GM19467 (cell line): ENCODE measurements around the gene MBOAT2.
"Not testable (repeated sequence)": the region's sequence is repeated elsewhere in the genome, so short reads cannot be mapped to it uniquely, and the experiment has no call there.

Experiments used
- ATAC-seq: cut with Tn5 transposase; IDR thresholded peaks from one replicate; pipeline ENCODE4 v1.9.1; 2021; ENCODE audit warnings: mild to moderate bottlenecking, moderate library complexity; ENCODE audit not compliant: unreplicated experiment

MBOAT2 gene

GRCh38 chr2:8903924-8904323, 99.6 kb downstream of the MBOAT2 start:
- not testable (repeated sequence) for ATAC-seq

- not testable (repeated sequence) for ATAC-seq
These were observed 100.7 kb downstream of the MBOAT2 start for GRCh38 chr2:8902757-8903156.

DNA sequence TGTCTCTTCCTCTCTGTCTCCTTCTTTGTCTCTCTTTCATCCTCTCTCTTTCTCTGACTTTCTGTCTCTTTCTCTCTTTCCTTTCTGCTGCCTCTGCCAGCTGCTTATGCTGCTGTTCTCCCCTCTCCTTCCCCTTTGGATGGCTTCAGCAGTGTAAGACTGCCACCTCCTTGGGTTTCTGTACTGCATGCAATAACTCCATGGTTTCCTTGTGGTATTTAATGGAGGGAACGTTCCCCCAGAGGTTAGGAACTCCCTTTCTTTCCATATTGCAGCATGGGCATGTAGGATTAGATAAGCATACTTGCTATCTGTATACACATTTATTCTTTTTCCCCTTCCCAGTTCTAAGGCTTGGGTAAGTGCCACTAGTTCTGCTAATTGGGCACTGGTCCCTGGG, 106.3 kb downstream of the MBOAT2 start:
- not testable (repeated sequence) for ATAC-seq

GRCh38 chr2:8896671-8897070, 106.8 kb downstream of the MBOAT2 start:
- not testable (repeated sequence) for ATAC-seq

GRCh38 chr2:8895087-8895912, 108.2 kb downstream of the MBOAT2 start:
- not testable (repeated sequence) for ATAC-seq

- no peak for ATAC-seq
These were observed 109.3 kb downstream of the MBOAT2 start for GRCh38 chr2:8893978-8894820.

GRCh38 chr2:8893474-8893873, 110.0 kb downstream of the MBOAT2 start:
- no peak for ATAC-seq

GRCh38 chr2:8892111-8892510, 111.4 kb downstream of the MBOAT2 start:
- ATAC-seq: no peak

DNA sequence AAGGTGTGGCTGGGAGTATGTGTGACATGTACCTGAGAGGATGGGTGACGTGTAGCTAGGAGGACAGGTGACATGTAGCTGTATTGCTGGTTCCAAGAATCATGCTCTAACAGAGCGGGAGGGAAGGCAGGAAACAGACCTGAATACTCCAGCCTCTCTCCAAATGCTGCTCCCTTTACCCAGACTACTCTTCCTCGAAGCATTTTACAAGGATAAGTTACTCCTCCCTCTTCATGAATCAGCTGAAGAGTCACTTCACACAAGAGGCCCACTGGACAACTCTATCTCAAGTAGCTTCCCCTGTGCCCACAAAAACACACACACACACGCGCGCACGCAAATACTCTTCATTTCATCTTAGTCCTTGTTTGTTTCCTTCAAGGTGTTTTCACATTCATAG, 113.5 kb downstream of the MBOAT2 start:
- ATAC-seq: no peak

DNA sequence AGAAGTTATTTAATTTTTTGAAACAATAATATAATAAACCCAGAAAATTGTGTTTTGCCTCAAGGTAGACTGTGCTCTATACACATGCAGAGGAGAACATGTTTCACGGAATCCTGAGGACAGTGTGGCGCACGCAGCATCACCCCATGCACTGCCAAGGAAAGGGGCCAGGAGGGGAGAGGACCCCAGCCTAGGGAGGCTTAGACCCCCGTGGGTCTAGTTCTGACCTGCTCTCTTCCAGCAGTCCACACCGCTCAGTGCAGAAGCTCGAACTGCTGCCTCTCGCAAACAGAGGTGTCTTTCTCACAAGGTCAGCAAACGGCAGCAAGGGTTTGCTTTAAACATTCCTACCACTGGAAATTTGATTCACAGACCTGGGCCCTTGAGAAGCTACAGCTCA, 114.5 kb downstream of the MBOAT2 start:
- no peak for ATAC-seq

DNA sequence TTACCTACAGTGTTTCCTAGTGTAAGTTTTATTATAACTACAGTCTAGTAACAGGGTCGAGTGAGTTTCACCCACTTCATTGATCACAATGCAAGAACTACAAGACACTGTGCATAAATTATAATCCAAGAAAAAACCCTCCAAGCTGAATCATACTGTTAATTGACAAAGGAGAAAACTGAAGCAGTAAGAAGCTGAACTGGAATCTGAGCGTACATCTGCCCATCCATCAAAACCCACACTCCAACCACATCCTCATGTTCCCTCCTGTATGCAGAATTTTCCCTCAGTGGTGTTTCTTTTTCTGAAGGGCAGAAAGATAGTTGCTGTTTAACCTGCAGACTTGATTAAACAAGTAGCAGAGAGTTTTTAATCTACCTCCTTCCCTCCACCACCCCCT, 116.6 kb downstream of the MBOAT2 start:
- ATAC-seq: no peak

- ATAC-seq: no peak
These were observed 117.3 kb downstream of the MBOAT2 start for GRCh38 chr2:8886202-8886518.

GRCh38 chr2:8885449-8886201, 117.9 kb downstream of the MBOAT2 start:
- ATAC-seq: no peak

GRCh38 chr2:8884812-8885211, 118.7 kb downstream of the MBOAT2 start:
- ATAC-seq: no peak

- ATAC-seq: no peak
These were observed 121.4 kb downstream of the MBOAT2 start for GRCh38 chr2:8882094-8882493.

DNA sequence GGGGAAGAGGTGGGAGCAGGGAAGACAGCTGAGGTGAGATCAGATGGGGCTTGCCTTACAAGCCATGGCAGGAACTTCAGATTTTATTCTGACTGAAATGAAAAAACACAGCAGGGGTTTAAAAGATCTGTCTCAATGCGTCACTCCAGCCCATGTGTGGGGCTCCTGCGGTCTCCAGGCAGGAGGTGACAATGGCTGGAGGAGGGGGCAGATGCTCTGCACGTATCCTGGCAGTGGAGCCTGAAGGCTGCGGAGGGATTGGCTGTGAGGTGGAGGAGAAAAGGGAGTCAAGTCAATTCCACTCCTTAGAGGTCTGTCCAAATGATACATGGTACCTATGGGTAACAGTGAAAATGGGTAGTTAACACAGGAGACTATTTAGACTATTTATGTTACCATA, 125.6 kb downstream of the MBOAT2 start:
- ATAC-seq: no peak

DNA sequence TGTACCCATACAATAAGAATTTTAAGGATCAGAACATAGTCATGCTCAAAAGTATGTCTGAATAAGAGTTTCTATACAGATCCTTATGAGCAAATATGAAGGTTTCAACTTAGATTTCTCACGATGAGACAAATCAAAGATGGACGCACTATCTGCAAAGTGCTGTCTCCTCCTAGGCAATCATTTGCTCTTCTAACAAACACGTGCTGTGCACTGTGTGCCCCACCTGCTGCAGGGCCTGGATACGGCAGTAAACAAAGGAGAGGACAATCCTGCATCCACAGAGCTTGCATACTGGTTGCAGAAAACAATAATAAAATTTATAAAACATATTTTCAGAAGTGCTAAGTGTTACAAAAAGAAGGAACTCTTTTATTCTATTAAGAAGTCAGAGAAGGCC, 126.2 kb downstream of the MBOAT2 start:
- no peak for ATAC-seq

DNA sequence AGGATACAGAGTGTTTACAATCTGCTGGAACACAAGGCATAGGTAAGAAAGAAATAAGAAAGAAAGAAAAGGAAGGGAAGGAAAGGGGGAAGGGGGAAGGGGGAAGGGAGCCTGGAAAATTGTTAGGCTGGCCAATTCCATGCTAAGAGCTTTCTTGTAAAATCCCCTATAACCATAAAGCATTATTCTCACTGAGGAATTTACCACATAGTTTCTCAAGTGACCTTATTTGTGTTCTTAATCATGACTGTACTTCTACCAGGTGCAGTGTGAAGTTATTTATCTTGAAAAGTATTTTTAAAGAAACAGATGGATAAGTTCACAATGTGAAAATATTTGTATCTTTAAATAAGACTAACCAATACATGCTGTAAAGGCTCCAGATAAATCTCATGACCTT, 126.9 kb downstream of the MBOAT2 start:
- ATAC-seq: no peak

DNA sequence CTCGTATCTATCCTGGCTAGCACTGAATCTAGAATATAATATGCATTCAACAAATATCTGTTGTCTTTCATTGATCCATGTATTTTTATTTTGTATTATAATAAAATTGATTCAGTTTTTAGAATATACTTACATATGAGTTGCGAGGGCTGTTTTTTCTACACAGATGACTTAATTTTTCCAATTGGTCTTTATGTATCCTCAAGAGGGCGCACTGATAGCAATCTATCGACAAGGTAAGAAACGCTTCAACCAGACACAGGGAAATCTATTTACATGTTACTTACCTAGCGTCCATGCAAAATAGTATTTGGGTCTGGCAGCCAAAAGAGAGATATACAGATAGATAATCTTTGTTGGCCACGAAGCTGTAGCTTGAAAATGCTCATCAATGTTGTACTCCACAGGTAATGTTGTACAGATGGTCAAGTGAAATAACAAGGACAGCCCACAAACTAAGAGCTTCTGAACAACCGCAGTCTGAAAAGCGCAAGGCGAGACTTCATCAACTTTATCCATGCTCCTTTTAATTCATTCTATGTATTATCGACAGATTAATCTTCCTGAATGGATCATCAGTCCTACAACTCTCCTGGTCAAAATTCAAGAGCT, 130.6 kb downstream of the MBOAT2 start:
- ATAC-seq: no peak

GRCh38 chr2:8870441-8870840, 133.0 kb downstream of the MBOAT2 start:
- ATAC-seq: no peak

DNA sequence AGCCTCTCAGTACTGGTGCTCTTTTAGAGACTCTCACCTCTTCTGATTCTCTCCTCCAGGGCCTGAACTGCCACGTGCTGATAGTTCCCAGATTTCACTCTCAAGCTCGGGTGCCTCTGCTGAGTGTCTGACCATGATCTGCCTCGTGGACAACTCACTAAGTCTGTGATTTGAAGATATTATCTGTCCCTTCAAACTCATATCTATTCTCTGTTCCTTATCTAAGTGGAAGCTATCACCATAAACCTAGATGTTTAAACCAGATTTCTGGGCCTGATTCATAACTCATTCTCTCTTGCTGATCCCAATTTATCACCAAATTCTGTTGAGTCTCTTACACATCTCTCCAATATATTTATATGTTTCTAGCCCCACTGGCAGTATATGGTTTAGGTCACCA, 136.1 kb downstream of the MBOAT2 start:
- ATAC-seq: no peak
